ENCODE results near the gene TEDC1. TPM values are rescaled to one million over a fixed set of nuclear protein-coding genes. Genes with fewer than 3 reads are reported as not detected.

The TEDC1 gene
- total RNA-seq, 1 donor, result 5.1 TPM

GRCh38 chr14:105476097-105476830, 14.8 kb upstream of the TEDC1 start:
- Histone ChIP-seq H2AFZ (ENCODE audit: low read length) (peak overlapping the region; percentile 59), H3K4me3 (ENCODE audit: insufficient read depth, low read length) (peak overlapping the region; percentile 76), H3K4me1 (ENCODE audit: insufficient read depth, low read length) (peaks cover 30% of the 10 kb centered on the region), H3K9me3 (ENCODE audit: low read depth, low read length) (no peaks in the 10 kb centered on the region), H3K27me3 (ENCODE audit: insufficient read depth, low read length) (no peaks in the 10 kb centered on the region), H3K79me2 (ENCODE audit: insufficient read depth, low read length) (peaks cover 4% of the 10 kb centered on the region), H3K4me2 (ENCODE audit: insufficient read depth, low read length) (peak overlapping the region; percentile 82), H3K36me3 (ENCODE audit: insufficient read depth, low read length) (no peaks in the 10 kb centered on the region), H4K20me1 (ENCODE audit: insufficient read depth, low read length) (peaks cover 12% of the 10 kb centered on the region), H3K27ac (ENCODE audit: low read depth, low read length) (peak overlapping the region; percentile 61)
- peak; percentile 98 for DNase-seq (ENCODE audit: insufficient read length, low spot score, missing footprints)
- TF ChIP-seq CTCF (IDR thresholded peaks at IDR 0.05; ENCODE audit: extremely low read depth, low read depth, low read length), result no peak

GRCh38 chr14:105476831-105477659, 14.0 kb upstream of the TEDC1 start:
- TF ChIP-seq CTCF (IDR thresholded peaks at IDR 0.05; ENCODE audit: extremely low read depth, low read depth, low read length), result no peak

GRCh38 chr14:105477660-105478397, 13.2 kb upstream of the TEDC1 start:
- Histone ChIP-seq H3K27ac (ENCODE audit: low read depth, low read length) (no peak overlapping the region), H3K27me3 (ENCODE audit: insufficient read depth, low read length) (no peaks in the 10 kb centered on the region), H3K9me3 (ENCODE audit: low read depth, low read length) (no peaks in the 10 kb centered on the region), H3K36me3 (ENCODE audit: insufficient read depth, low read length) (no peaks in the 10 kb centered on the region), H3K79me2 (ENCODE audit: insufficient read depth, low read length) (peaks cover 4% of the 10 kb centered on the region), H3K4me2 (ENCODE audit: insufficient read depth, low read length) (no peak overlapping the region), H4K20me1 (ENCODE audit: insufficient read depth, low read length) (peaks cover 8% of the 10 kb centered on the region), H3K4me3 (ENCODE audit: insufficient read depth, low read length) (no peak overlapping the region), H3K4me1 (ENCODE audit: insufficient read depth, low read length) (peaks cover 42% of the 10 kb centered on the region), H2AFZ (ENCODE audit: low read length) (no peak overlapping the region)
- no peak for DNase-seq (ENCODE audit: insufficient read length, low spot score, missing footprints)
- TF ChIP-seq CTCF (IDR thresholded peaks at IDR 0.05; ENCODE audit: extremely low read depth, low read depth, low read length), result no peak

More at GRCh38 chr14:105476831-105477659, 14.0 kb upstream of the TEDC1 start:
- H3K4me1 ChIP-seq (ENCODE audit: insufficient read depth, low read length), result peaks cover 37% of the 10 kb centered on the region
- no peaks in the 10 kb centered on the region for H3K36me3 ChIP-seq (ENCODE audit: insufficient read depth, low read length)
- H3K27me3 ChIP-seq (ENCODE audit: insufficient read depth, low read length), result no peaks in the 10 kb centered on the region
- no peaks in the 10 kb centered on the region for H3K9me3 ChIP-seq (ENCODE audit: low read depth, low read length)
- H3K4me2 ChIP-seq (ENCODE audit: insufficient read depth, low read length), result peak overlapping the region; percentile 82
- DNase-seq (ENCODE audit: insufficient read length, low spot score, missing footprints), result no peak
- peaks cover 4% of the 10 kb centered on the region for H3K79me2 ChIP-seq (ENCODE audit: insufficient read depth, low read length)
- H4K20me1 ChIP-seq (ENCODE audit: insufficient read depth, low read length), result peaks cover 11% of the 10 kb centered on the region
- no peak overlapping the region for H2AFZ ChIP-seq (ENCODE audit: low read length)
- H3K27ac ChIP-seq (ENCODE audit: low read depth, low read length), result peak overlapping the region; percentile 61
- H3K4me3 ChIP-seq (ENCODE audit: insufficient read depth, low read length), result peak overlapping the region; percentile 76

Measured in osteoblast (primary cell).